IPS DF 6.9 (cell line): ENCODE data around the gene TAB2.

ENCODE experiments used
- DNase-seq: peaks from one replicate; pipeline ENCODE4 v3.0.0-alpha.2; 2013; ENCODE audit warnings: low read depth, low spot score
- H3K27ac ChIP-seq: one replicate; pipeline ENCODE4 v1.5.1; 2013; ENCODE audit warnings: low read length, control low read depth
- H3K27me3 ChIP-seq: 2 replicates; pipeline ENCODE4 v1.6.1; 2013; ENCODE audit warnings: mild to moderate bottlenecking, low read length; ENCODE audit not compliant: control insufficient read depth, insufficient read depth
- H3K36me3 ChIP-seq: 2 replicates; pipeline ENCODE4 v1.6.1; 2013; ENCODE audit warnings: low read length; ENCODE audit not compliant: control insufficient read depth, insufficient read depth
- H3K4me1 ChIP-seq: 2 replicates; pipeline ENCODE4 v1.6.1; 2013; ENCODE audit warnings: low read length; ENCODE audit not compliant: control insufficient read depth, insufficient read depth
- H3K4me3 ChIP-seq: 2 replicates; pipeline ENCODE4 v1.5.1; 2013; ENCODE audit warnings: mild to moderate bottlenecking, low read length
- H3K9me3 ChIP-seq: 2 replicates; pipeline ENCODE4 v1.6.1; 2013; ENCODE audit warnings: low read length, inconsistent platforms; ENCODE audit not compliant: control insufficient read depth, insufficient read depth
- WGBS: extraction: QIAGEN DNeasy Blood & Tissue Kit; methylation state at CpG from one replicate; pipeline ENCODE4 v1.1.7; 2013; ENCODE audit warnings: mixed read lengths, missing lambda C conversion rate; ENCODE audit not compliant: insufficient read length, insufficient coverage; 5-methylcytosine and 5-hydroxymethylcytosine counted together

Gene TAB2

DNA sequence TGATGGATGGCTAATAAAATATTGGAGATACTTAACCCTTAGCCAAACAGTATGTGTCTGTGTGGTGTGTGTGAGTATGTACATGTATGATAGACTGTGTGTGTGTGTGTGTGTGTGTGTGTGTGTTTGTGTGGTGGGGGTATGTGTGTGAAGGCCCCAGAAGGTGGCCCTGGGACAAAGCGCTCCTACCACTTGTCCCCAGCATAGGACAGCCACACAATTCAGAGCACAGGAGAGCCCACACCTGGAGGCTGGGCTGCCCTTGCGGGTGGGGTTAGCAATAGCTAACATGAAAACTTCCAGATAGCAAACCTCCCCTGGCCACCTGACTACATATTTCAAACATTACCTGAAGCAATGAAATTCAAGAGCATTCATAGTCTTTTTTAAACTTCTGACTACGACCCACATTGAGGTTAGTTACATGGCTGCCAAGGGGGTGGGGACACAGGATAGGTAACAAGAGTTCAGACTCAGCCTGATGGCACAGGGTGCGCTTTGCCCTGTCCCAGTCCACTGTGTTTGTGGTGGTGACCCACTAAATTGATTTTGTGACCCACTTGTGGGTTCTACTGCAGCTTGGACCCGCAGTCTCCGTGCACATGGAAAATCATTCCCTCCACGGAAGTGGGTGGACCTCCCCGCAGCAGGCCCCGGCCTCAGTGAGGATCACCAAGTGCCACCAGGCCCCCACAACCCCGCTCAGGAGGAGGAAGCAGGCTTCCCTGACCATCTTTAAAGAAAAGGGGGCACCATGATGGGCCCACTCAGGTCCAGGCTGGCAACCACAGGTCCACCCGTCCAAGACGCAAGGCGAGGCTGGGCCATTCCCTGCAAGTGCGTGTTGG, 132.5 kb downstream of the TAB2 start:
- H3K27me3 ChIP-seq, result peaks cover 23% of the 10 kb centered on the region
- DNase-seq, result no peak

DNA sequence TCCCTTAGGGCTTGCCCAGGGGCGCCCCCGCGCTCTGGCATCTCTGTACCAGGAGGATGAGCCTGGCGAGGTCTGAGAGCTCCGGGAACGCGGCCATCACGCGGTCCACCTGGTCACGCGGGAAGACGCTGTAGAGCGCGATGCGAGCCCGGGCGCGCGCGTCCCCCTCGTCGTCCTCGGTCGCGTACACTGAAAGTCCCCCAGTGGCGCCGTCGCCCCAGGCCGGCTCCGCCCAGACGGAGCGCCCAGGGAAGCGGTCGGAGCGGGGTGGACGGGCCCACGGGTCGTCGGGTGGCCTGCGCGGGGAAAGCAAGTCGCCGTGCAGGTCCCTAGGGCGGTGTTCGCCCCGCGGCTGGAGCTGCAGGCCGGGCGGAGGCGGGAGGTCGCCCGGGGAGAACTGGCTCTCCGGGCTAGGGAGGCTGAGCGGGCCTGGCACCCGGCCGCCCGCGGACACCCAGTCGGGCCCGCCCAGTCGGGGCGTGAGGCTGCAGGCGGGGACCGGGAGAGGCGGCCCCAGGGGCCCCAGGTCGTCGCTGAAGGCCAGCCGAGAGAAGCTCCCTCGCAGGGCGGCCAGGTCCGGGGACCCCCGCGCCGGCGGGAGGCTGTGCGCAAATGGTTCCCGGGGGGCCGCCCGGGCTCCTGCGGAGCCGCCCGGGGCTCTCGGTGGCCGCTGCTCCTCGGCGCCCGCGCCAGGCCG, 133.3 kb downstream of the TAB2 start:
- Histone ChIP-seq H3K36me3 (no peaks in the 10 kb centered on the region), H3K9me3 (no peaks in the 10 kb centered on the region), H3K4me3 (peak overlapping the region; percentile 40; the same call in 1 of the 2 replicates), H3K27ac (no peak overlapping the region), H3K27me3 (peaks cover 23% of the 10 kb centered on the region), H3K4me1 (0 out of 2 replicates have a peak, but pooled peaks cover 2% of the 10 kb centered on the region)
- DNase-seq, result no peak
- WGBS, result no CpG with 5 or more reads among the region's 89 CpGs

More for the DNA sequence above, 132.5 kb downstream of the TAB2 start:
- WGBS, result no CpG with 5 or more reads among the region's 14 CpGs
- Histone ChIP-seq H3K4me3 (peak overlapping the region; percentile 40; the same call in 1 of the 2 replicates), H3K4me1 (0 out of 2 replicates have a peak, but pooled peaks cover 2% of the 10 kb centered on the region), H3K27ac (no peak overlapping the region), H3K36me3 (no peaks in the 10 kb centered on the region), H3K9me3 (no peaks in the 10 kb centered on the region)

DNA sequence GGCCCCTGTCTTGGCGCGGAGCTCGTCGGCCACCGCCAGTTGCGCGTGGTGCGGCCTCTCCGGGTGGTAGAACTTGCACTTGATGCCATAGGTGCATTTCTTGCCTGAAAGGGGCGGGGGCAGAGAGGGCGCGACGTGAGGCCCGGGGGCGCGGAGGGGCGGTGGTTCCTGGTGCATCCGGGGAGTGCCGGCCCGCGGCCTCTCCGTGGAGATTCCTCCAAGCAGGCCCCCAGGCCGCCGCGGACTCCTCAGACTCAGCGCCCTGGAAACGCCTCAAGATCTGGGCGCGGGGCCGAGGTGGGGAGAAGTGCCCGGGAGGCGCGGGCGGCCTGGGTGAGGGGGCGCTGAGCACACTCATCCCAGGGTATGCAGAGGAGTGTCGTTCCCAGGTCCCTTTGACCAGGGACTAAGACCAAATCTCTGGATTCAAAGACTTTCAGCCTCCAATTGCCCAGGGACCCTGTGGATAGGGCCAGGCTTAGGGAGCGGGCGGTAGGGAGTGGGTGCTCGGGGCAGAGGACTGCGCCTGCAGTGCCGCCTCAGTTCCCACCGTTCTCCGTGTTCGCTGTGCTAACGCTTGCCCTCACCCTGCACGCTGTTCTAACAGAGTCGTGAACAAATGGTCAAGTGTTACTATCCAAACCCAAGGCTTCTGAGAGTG, 134.0 kb downstream of the TAB2 start:
- no CpG with 5 or more reads among the region's 47 CpGs for WGBS
- DNase-seq, result no peak
- Histone ChIP-seq H3K27me3 (peaks cover 23% of the 10 kb centered on the region), H3K4me3 (peak overlapping the region; percentile 40; the same call in 1 of the 2 replicates), H3K4me1 (0 out of 2 replicates have a peak, but pooled peaks cover 2% of the 10 kb centered on the region), H3K36me3 (no peaks in the 10 kb centered on the region), H3K9me3 (no peaks in the 10 kb centered on the region), H3K27ac (no peak overlapping the region)

DNA sequence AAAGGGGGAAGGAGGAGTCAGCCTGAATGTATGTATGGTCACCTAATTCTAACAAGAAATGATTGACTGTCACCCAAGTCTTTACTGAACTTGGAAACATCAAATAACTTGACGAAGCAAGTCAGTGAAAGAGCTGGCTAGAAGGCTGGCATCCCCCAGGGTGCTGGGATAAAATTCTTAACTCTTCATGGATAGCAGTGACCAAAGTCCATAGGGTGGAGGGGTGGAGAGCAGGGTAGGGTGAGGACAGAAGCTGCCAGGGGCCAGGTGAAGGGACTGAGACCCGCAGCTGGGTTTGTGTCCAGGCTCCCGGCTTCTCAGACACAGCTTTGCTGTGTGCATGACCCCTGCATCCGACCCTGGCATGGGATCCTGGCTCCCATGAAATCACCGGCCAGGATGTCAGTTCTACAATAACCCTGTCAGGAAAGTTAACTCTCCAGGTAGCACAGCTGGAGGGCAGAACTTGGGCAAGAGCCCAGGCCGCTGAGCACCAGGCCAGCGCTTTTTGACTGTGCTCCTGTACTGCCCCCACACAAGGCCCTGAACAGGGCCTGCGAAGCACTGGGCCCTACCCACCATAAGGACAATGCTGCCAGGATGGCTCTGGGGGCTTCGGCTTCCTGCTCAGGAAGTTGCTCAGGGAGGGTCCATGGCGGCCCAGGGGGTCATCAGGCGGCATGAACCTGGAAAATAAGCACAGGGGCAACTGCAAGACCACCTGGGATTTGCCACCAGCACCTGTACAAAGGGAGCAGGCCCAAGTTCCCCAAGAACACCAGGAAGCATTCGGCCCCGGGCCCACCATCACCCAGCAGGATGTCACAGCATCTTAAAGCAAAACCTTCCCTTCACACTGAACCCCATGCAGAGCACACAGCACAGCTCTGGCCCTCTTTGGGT, 134.8 kb downstream of the TAB2 start:
- DNase-seq, result no peak
- 0 out of 2 replicates have a peak, but pooled peaks cover 2% of the 10 kb centered on the region for H3K4me1 ChIP-seq
- H3K9me3 ChIP-seq, result no peaks in the 10 kb centered on the region
- no peaks in the 10 kb centered on the region for H3K36me3 ChIP-seq
- no peak overlapping the region for H3K27ac ChIP-seq
- no CpG with 5 or more reads among the region's 13 CpGs for WGBS
- peaks cover 23% of the 10 kb centered on the region for H3K27me3 ChIP-seq
- H3K4me3 ChIP-seq, result no peak overlapping the region

DNA sequence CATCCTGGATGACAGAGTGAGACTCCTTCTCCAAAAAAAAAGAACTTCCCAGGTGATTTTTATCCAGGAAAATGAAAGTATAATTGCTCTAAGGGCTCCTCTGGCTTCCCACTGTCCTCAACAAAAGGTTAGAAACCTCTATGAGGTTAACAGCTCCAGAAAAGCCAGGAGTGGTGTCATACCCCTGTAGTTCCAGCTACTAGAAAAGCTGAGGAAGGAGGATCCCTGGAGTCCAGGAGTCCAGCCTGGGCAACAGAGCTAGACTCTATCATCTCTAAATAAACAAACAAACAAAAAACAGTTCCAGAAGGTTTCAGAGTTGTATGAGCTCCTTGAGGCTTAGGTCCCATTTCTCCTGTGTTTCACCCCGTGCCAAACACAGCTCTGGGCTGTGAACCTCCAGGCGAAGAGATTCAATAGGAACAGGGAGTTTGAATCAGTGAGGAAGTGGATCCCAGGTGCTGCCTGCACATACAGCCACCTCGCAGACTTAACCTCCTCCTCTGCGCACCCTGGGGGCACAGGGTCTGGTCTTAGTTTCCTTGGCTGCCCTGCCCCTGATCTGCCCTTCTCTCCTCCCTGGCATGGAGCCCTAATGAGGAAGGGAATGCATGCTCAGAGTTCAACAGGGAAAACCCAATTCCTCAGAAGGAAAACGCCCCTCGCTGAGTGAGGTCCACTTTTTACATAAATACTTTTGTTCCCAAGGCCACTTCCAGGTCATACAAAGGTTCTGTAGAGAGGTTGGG, 136.3 kb downstream of the TAB2 start:
- WGBS, result no CpG with 5 or more reads among the region's 6 CpGs
- H3K27ac ChIP-seq, result no peak overlapping the region
- 0 out of 2 replicates have a peak, but pooled peaks cover 2% of the 10 kb centered on the region for H3K4me1 ChIP-seq
- no peak for DNase-seq
- H3K4me3 ChIP-seq, result no peak overlapping the region
- no peaks in the 10 kb centered on the region for H3K36me3 ChIP-seq
- H3K27me3 ChIP-seq, result peaks cover 23% of the 10 kb centered on the region
- no peaks in the 10 kb centered on the region for H3K9me3 ChIP-seq

DNA sequence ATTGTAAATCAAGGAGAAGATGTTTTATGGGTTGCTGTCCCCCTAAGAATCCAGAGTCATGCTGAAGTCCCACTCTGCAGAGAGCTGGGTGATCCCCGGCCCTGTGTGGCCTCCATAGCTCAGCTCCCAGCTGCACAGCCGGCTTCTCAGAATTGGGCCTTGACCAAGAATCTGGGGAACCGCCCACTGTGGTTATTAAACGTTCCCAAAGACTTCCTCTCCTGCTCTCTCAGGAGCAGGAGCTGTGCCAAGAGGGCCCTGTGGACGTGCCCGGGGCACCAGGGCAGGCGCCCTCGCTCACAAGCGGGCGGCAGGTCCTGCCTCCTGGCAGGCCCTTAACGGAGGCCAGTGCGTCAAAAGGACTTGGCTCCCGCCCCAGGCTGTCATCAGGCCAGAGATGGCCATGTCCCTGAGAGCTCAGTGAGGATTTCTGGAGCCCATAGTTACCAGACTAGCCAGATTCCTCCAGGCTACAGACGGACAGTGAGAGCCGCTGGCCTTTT, 136.9 kb downstream of the TAB2 start:
- Histone ChIP-seq H3K9me3 (no peaks in the 10 kb centered on the region), H3K36me3 (no peaks in the 10 kb centered on the region), H3K4me1 (0 out of 2 replicates have a peak, but pooled peaks cover 2% of the 10 kb centered on the region), H3K27me3 (peaks cover 23% of the 10 kb centered on the region), H3K4me3 (no peak overlapping the region), H3K27ac (no peak overlapping the region)
- DNase-seq, result no peak
- no CpG with 5 or more reads among the region's 15 CpGs for WGBS

DNA sequence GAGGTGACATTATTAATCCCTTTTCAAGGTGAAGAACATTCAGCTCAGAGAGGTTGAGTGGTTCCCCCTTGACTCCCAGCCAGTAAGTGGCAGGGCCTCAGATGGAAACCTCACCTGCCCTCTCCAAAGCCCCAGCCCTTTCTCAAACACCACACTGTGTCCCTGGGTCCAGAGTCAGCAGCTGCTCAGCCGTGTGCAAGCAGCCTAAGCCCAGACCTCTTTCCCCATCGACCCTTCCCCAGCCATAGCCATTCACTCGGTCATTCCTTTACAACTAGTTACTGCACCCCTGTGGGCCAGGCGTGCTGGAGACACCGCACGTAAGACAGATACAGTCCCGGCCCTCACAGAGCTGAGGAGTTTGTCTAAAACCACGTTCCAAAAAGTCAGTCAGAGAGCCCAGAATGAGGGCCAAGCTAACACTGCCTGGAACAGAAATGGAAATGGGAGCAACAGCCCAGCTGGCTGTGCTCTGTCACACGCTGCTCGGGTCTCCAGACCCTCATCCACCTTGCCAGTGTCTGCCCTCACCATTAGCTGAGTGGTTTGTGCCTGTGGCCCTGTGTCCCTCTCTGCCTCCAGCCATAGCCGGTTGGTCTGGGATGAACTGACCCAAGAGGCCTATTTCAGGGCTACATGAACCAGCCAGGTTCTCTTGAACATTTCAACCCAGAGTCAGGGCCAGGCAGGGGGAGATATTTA, 137.7 kb downstream of the TAB2 start:
- DNase-seq, result no peak
- Histone ChIP-seq H3K4me1 (0 out of 2 replicates have a peak, but pooled peaks cover 2% of the 10 kb centered on the region), H3K9me3 (no peaks in the 10 kb centered on the region), H3K36me3 (no peaks in the 10 kb centered on the region), H3K27me3 (peaks cover 22% of the 10 kb centered on the region), H3K27ac (no peak overlapping the region), H3K4me3 (no peak overlapping the region)
- WGBS, result no CpG with 5 or more reads among the region's 11 CpGs

DNA sequence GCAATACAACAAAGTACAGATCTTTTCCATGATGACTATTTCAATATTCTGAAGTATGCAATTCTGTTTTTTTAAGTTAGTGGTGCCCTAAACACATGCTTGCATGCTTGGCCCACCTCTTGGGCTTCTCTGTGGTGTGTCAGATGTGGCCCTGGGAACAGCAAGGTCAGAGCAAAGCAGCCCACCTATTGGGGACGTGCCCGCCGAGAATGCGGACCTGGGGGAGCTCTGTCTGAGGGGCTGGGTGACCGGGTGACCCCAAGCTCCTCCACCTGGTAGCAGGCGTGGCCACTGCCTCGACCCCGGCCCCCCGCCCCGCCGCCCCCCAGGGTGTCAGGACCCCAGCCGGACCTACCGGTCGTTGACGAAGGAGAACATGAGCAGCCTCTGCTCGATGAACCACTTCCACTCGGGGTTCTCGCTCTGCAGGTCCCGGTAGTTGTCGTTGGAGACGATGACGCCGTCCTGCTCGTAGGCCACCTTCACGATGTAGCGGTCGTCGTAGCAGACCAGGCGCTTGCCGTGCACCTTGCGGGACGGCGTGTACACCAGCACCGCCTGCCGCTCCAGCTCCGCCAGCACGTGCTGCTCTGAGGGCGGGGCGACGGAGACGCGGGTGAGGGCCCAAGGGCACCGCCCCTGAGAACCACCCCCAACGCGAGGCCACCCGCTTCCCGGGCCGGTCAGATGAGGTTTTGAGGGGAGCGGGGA, 139.0 kb downstream of the TAB2 start:
- H3K4me3 ChIP-seq, result no peak overlapping the region
- H3K27me3 ChIP-seq, result peaks cover 10% of the 10 kb centered on the region
- no peaks in the 10 kb centered on the region for H3K4me1 ChIP-seq
- H3K9me3 ChIP-seq, result no peaks in the 10 kb centered on the region
- no CpG with 5 or more reads among the region's 49 CpGs for WGBS
- no peaks in the 10 kb centered on the region for H3K36me3 ChIP-seq
- H3K27ac ChIP-seq, result no peak overlapping the region
- no peak for DNase-seq
